Thyroid gland (tissue), 4 donors: Measurements from ENCODE around the gene GPD1L. TPM values are rescaled to one million over a fixed set of nuclear protein-coding genes. Genes with fewer than 3 reads are reported as not detected.

Source experiments
- DNase-seq, 2 donors: peaks; one replicate each; pipeline ENCODE4 v3.0.0-alpha.2; 2019
- H3K27ac ChIP-seq, 3 donors: fragments of 200-600 bp; sonication (generic); 1 replicate in 2 of 3; 2 replicates in 1 of 3; pipeline ENCODE4 v1.5.1; 2016 to 2019; ENCODE audit warnings: mild to moderate bottlenecking in 1 of 3, moderate library complexity in 1 of 3
- H3K27me3 ChIP-seq: fragments of 200-600 bp; sonication (generic); one replicate; pipeline ENCODE4 v1.5.1; 2019
- H3K36me3 ChIP-seq, 2 donors: fragments of 200-600 bp; sonication (generic); one replicate each; pipeline ENCODE4 v1.5.1; 2016 to 2019
- H3K4me1 ChIP-seq, 2 donors: fragments of 200-600 bp; sonication (generic); one replicate each; pipeline ENCODE4 v1.5.1; 2017 to 2019
- H3K4me3 ChIP-seq, 3 donors: fragments of 200-600 bp; sonication (generic); replicated peaks in 1 of 3; 1 replicate in 2 of 3; 2 replicates in 1 of 3; pipeline ENCODE4 v1.5.1; 2016; ENCODE audit warnings: mild to moderate bottlenecking in 1 of 3
- H3K9me3 ChIP-seq: fragments of 200-600 bp; sonication (generic); one replicate; pipeline ENCODE4 v1.5.1; 2017
- POLR2A ChIP-seq, 2 donors: fragments of 450-650 bp; IDR thresholded peaks; one replicate each; pipeline ENCODE4 v1.6.1; 2017; ENCODE audit warnings: antibody characterized with exemption in 2 of 2, mild to moderate bottlenecking in 2 of 2, moderate library complexity in 1 of 2
- WGBS, 2 donors: methylation state at CpG; one replicate each; pipeline ENCODE4 v1.1.5; 2017; 5-methylcytosine and 5-hydroxymethylcytosine counted together
- intact Hi-C: fragments of 100-400 bp; cut with DNase I; formaldehyde crosslinking; loops from one replicate; pipeline ENCODE4 v1.15.1; 2023
- total RNA-seq, 4 donors: library from RNA; depleted of rRNA; stranded (reverse); fragments of >200 nt; gene quantifications; one replicate each; pipeline ENCODE4 v1.2.3, GENCODE V29; 2016
- TF ChIP-seq, protein P1 (sequence below), 6 experiments: fragments of 200-600 bp in 3 of 6; fragments of 450-650 bp in 3 of 6; sonication (generic) in 3 of 6; IDR thresholded peaks; one replicate each; pipeline ENCODE4 v1.5.1; 2016 to 2019; ENCODE audit warnings: antibody characterized with exemption in 6 of 6, mild to moderate bottlenecking in 2 of 6, inconsistent platforms in 1 of 6, moderate library complexity in 1 of 6

The GPD1L gene
- total RNA-seq, 4 donors from 2014 or later = 66.4 to 137 (median 104) TPM

DNA sequence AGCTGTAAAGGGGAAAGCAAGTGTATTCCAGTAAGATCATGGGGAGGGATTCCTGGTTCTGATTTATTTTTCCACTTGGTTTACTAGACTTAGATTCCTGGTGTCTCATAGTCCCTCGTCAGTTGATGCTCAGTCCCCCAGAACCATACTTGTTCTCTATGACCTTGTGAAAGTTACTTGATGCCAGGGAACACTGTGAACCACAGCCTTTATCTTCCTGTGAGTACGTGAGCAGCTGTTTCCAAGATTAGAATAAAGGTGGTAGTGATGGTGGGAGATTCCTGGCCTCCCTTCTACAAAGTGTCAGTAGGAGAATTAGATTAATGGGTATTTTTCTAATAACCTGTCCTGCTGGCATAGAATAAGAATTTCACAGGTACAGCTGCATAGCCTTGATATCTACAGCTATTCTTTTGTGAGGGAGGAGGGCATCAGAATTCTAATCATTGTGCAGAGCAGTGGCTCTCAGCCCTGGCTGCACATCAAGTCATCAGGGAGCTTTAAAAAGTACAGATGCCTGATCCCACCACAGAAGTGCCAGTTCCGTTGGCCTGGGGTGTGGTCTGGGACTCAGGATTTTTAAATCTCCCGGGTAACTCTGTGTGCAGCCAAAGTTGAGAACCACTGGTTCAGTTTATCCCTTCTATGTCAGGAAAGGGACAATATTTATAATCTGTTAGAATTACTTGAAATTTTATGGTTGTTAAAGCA, 20.0 kb downstream of the GPD1L start:
- H3K4me3 ChIP-seq = no peak overlapping the region
- DNase-seq = no peak
- peaks cover 20 to 28% of the 10 kb centered on the region in 2 donors for H3K4me1 ChIP-seq
- no peaks in the 10 kb centered on the region for H3K9me3 ChIP-seq
- 81 to 90% methylated on average over 4 of the region's 4 CpGs for WGBS, 2 donors
- TF ChIP-seq, protein P1, sequence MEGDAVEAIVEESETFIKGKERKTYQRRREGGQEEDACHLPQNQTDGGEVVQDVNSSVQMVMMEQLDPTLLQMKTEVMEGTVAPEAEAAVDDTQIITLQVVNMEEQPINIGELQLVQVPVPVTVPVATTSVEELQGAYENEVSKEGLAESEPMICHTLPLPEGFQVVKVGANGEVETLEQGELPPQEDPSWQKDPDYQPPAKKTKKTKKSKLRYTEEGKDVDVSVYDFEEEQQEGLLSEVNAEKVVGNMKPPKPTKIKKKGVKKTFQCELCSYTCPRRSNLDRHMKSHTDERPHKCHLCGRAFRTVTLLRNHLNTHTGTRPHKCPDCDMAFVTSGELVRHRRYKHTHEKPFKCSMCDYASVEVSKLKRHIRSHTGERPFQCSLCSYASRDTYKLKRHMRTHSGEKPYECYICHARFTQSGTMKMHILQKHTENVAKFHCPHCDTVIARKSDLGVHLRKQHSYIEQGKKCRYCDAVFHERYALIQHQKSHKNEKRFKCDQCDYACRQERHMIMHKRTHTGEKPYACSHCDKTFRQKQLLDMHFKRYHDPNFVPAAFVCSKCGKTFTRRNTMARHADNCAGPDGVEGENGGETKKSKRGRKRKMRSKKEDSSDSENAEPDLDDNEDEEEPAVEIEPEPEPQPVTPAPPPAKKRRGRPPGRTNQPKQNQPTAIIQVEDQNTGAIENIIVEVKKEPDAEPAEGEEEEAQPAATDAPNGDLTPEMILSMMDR (IDR thresholded peaks at IDR 0.05) = no peak
- TF ChIP-seq POLR2A (IDR thresholded peaks at IDR 0.05) = no peak
- H3K36me3 ChIP-seq = peaks cover 0 to 3% of the 10 kb centered on the region in 2 donors
- H3K27me3 ChIP-seq = no peaks in the 10 kb centered on the region
- intact Hi-C loops = no loop called here
- no peak overlapping the region for H3K27ac ChIP-seq

DNA sequence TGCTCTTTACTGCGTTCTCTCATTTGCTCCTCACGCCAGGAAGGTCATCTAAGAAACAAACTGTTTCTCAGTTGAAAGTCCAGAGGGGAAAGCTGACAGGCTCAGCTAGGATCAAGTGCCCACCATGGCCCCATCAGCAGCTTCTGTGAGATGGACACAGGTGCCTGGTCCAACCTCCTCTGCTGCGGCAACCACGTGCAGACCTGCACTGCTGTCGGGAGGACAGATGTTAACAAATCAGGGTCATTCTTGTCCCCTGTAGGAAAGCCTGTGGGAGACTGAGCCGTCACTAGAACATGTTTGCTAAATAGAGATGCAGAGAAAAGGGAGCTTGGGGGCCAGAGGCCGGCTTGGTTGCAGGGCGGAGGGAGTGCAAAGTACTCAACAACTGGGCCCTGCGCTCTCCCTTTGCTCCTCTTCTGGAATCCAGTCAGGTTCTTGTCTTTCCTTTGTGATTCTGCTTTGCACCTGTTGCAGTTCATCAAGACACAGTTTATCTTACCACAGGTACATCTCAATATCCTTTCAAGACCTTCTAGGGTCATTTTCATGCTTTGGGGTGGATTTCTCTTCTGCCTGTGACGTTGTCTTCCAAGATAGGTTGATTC, 20.9 kb downstream of the GPD1L start:
- no peak for DNase-seq
- no peak for TF ChIP-seq POLR2A (IDR thresholded peaks at IDR 0.05)
- TF ChIP-seq, protein P1 (IDR thresholded peaks at IDR 0.05) = no peak
- Histone ChIP-seq H3K36me3 (peaks cover 0 to 3% of the 10 kb centered on the region in 2 donors), H3K27ac (no peak overlapping the region), H3K4me1 (peaks cover 18 to 28% of the 10 kb centered on the region in 2 donors), H3K27me3 (no peaks in the 10 kb centered on the region), H3K4me3 (no peak overlapping the region), H3K9me3 (no peaks in the 10 kb centered on the region)
- 94 to 97% methylated on average over 10 of the region's 10 CpGs for WGBS, 2 donors
- intact Hi-C loops = no loop called here

- Histone ChIP-seq H3K36me3 (peaks cover 0 to 3% of the 10 kb centered on the region in 2 donors), H3K27ac (no peak overlapping the region), H3K4me1 (peaks cover 6 to 21% of the 10 kb centered on the region in 2 donors), H3K4me3 (no peak overlapping the region), H3K9me3 (no peaks in the 10 kb centered on the region), H3K27me3 (no peaks in the 10 kb centered on the region)
- DNase-seq = no peak
- intact Hi-C loops = no loop called here
- WGBS, 2 donors = 94 to 96% methylated on average over 2 of the region's 2 CpGs
- TF ChIP-seq, protein P1 (IDR thresholded peaks at IDR 0.05) = no peak
- TF ChIP-seq POLR2A (IDR thresholded peaks at IDR 0.05) = no peak
These were observed 22.5 kb downstream of the GPD1L start for GRCh38 chr3:32128936-32129335.

DNA sequence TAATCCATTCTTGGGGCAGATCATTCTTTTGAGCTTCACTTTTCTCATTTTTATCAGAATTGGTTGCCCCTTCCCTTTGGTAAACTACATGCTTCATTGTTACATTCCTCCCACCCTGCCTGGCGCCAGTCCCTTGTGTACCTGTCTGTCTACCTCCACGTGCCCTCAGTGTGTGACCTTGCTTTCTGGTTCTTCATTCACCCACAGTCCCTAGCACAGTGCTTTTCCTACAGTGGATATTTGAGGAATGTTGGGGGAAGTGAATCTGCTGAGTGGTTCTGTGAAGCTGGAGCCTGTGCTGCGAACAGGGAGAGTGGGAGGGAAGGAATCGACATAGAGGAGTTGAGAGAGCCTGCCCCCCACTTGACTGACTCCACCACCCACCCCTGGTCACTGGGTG, 23.4 kb downstream of the GPD1L start:
- Histone ChIP-seq H3K9me3 (no peaks in the 10 kb centered on the region), H3K36me3 (peaks cover 0 to 3% of the 10 kb centered on the region in 2 donors), H3K4me1 (peaks cover 0 to 15% of the 10 kb centered on the region in 2 donors), H3K27me3 (no peaks in the 10 kb centered on the region), H3K27ac (no peak overlapping the region), H3K4me3 (no peak overlapping the region)
- intact Hi-C loops = no loop called here
- 76 to 80% methylated on average over 4 of the region's 4 CpGs for WGBS, 2 donors
- DNase-seq = no peak
- TF ChIP-seq POLR2A (IDR thresholded peaks at IDR 0.05) = no peak
- TF ChIP-seq, protein P1 (IDR thresholded peaks at IDR 0.05) = no peak

DNA sequence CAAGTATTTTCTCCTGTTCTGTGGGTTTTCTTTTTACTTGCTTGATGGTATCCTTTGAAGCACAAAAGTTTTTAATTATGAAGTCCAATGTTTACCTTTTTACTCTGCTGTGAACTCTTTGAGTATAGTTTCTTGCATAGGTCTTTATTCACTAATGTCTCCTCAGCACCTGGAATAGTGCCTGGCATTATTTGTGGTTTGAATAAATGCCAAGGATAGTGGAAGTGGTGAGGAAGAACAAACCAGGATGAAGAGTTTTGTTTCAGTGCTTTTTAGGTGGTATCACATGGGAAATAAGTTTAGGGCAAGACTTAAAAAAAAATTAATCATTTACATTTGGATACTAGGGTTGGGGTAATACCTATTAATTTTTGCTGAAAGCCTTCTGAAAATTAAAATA, 25.7 kb downstream of the GPD1L start:
- no peak for TF ChIP-seq POLR2A (IDR thresholded peaks at IDR 0.05)
- TF ChIP-seq, protein P1 (IDR thresholded peaks at IDR 0.05) = no peak
- intact Hi-C loops = no loop called here

More for the DNA sequence above, 25.7 kb downstream of the GPD1L start:
- H3K9me3 ChIP-seq = no peaks in the 10 kb centered on the region
- H3K4me3 ChIP-seq = no peak overlapping the region
- no peaks in the 10 kb centered on the region for H3K27me3 ChIP-seq
- H3K4me1 ChIP-seq = peaks cover 0 to 15% of the 10 kb centered on the region in 2 donors
- H3K27ac ChIP-seq = no peak overlapping the region
- DNase-seq = no peak
- peaks cover 0 to 3% of the 10 kb centered on the region in 2 donors for H3K36me3 ChIP-seq
